ENCODE measurements around the gene PEDS1. TPM values are rescaled to one million over a fixed set of nuclear protein-coding genes. Genes with fewer than 3 reads are reported as not detected.

The PEDS1 gene
- total and polyA plus RNA-seq, 2 of the 8 experiments (the other 6 are each of a cell fraction or from before 2014, with no cell fraction given): 28.9 to 75.9 TPM

- no peak for TF ChIP-seq RNF2 (IDR thresholded peaks at IDR 0.05; ENCODE audit: borderline replicate concordance, low read depth, low read length, missing control alignments, poor library complexity, severe bottlenecking)
- no peak for TF ChIP-seq RFX5 (IDR thresholded peaks at IDR 0.05; ENCODE audit: borderline replicate concordance, low read depth, low read length)
- TF ChIP-seq CHD1 (IDR thresholded peaks at IDR 0.05; ENCODE audit: low read depth, low read length): no peak
- no peak for TF ChIP-seq POU5F1 (IDR thresholded peaks at IDR 0.05; ENCODE audit: low read depth, low read length)
- TF ChIP-seq ATF3 (IDR thresholded peaks at IDR 0.05; ENCODE audit: insufficient read depth, low read depth, low read length): no peak
- no peak for TF ChIP-seq SRF (IDR thresholded peaks at IDR 0.05; ENCODE audit: low read depth, low read length)
- TF ChIP-seq EGR1 (IDR thresholded peaks at IDR 0.05; ENCODE audit: borderline replicate concordance, low read depth, low read length): no peak
- no peak for TF ChIP-seq SAP30 (IDR thresholded peaks at IDR 0.05; ENCODE audit: insufficient read depth, insufficient replicate concordance, low read length)
- TF ChIP-seq SUZ12 (IDR thresholded peaks at IDR 0.05; ENCODE audit: low read length): no peak
- TF ChIP-seq PHF8 (conservative IDR thresholded peaks at IDR 0.05; ENCODE audit: low read depth, low read length): no peak
- TF ChIP-seq RXRA (IDR thresholded peaks at IDR 0.05; ENCODE audit: insufficient read depth, low read depth, low read length): no peak
- TF ChIP-seq E2F6 (IDR thresholded peaks at IDR 0.05): no peak
- TF ChIP-seq TCF12 (IDR thresholded peaks at IDR 0.05; ENCODE audit: low read depth, low read length): no peak
- TF ChIP-seq BACH1 (IDR thresholded peaks at IDR 0.05; ENCODE audit: low read length): no peak
- 0 out of 2 replicates have a peak, but pooled peaks have one; percentile 43 for TF ChIP-seq SP1 (IDR thresholded peaks at IDR 0.05; ENCODE audit: low read depth, low read length)
- TF ChIP-seq KDM4A (IDR thresholded peaks at IDR 0.05; ENCODE audit: low read depth, low read length, severe bottlenecking): no peak
- no peak for TF ChIP-seq SP4 (IDR thresholded peaks at IDR 0.05; ENCODE audit: low read length)
- no peak for TF ChIP-seq FOSL1 (IDR thresholded peaks at IDR 0.05; ENCODE audit: insufficient read depth, low read depth, low read length)
- peak; percentile 40; the same call in 1 of the 2 replicates for TF ChIP-seq TEAD4 (IDR thresholded peaks at IDR 0.05; ENCODE audit: low read depth, low read length)
- TF ChIP-seq POLR2AphosphoS5 (IDR thresholded peaks at IDR 0.05; ENCODE audit: low read depth, low read length): peak; percentile 48; the same call in 1 of the 2 replicates
- TF ChIP-seq POLR2A (IDR thresholded peaks at IDR 0.05; ENCODE audit: control extremely low read depth in 1 of 2, low read depth in 2 of 2, low read length in 2 of 2): peak in 1 of 2 experiments; percentile 65; a peak in 2 of 3 replicates
- no peak for TF ChIP-seq RBBP5 (IDR thresholded peaks at IDR 0.05; ENCODE audit: borderline replicate concordance, low read depth, low read length)
- no peak for TF ChIP-seq SP2 (IDR thresholded peaks at IDR 0.05; ENCODE audit: low read length)
- no peak for TF ChIP-seq GTF2F1 (IDR thresholded peaks at IDR 0.05; ENCODE audit: borderline replicate concordance, low read depth, low read length)
These were observed 37.7 kb downstream of the PEDS1 start (continued) for GRCh38 chr20:50115591-50116367.
